Left ventricle myocardium inferior (tissue), 1 donor: ENCODE results near the gene NPHP3. TPM values are rescaled to one million over a fixed set of nuclear protein-coding genes. Genes with fewer than 3 reads are reported as not detected.

Experiments used
- DNase-seq: peaks from one replicate; pipeline ENCODE4 v3.0.0-alpha.2; 2020
- H3K27ac ChIP-seq: fragments of 200-600 bp; replicated peaks from 2 replicates; pipeline ENCODE4 v1.8.0; 2021
- H3K27me3 ChIP-seq: fragments of 200-600 bp; 2 replicates; pipeline ENCODE4 v1.8.0; 2021; ENCODE audit warnings: low read depth
- H3K36me3 ChIP-seq: fragments of 200-600 bp; 2 replicates; pipeline ENCODE4 v1.8.0; 2021
- H3K4me1 ChIP-seq: fragments of 200-600 bp; 2 replicates; pipeline ENCODE4 v1.8.0; 2021
- H3K4me3 ChIP-seq: fragments of 200-600 bp; 2 replicates; pipeline ENCODE4 v1.8.0; 2021; ENCODE audit warnings: mild to moderate bottlenecking, moderate library complexity
- H3K9me3 ChIP-seq: fragments of 200-600 bp; replicated peaks from 2 replicates; pipeline ENCODE4 v1.8.0; 2021
- intact Hi-C: fragments of 100-400 bp; cut with micrococcal nuclease; formaldehyde crosslinking; loops from one replicate; pipeline ENCODE4 v1.11.0; 2022
- total RNA-seq: library from RNA; stranded (reverse); fragmentation: NEBNext Ultra II Directional; extraction: Animal tissue kit (Norgen Biotek cat#: 25700); gene quantifications from one replicate; pipeline ENCODE4 v1.2.1, GENCODE V29; 2021
- TF ChIP-seq, protein P1 (sequence below): fragments of 200-600 bp; IDR thresholded peaks from 2 replicates; pipeline ENCODE4 v1.8.0; 2021; ENCODE audit warnings: antibody characterized with exemption, mild to moderate bottlenecking, borderline replicate concordance
- donor health status: DM: no; HTN: yes; CAD: no; lungs with severe emphysema.

The NPHP3 gene
- total RNA-seq, 1 donor from 2014 or later, result 10.1 TPM

DNA sequence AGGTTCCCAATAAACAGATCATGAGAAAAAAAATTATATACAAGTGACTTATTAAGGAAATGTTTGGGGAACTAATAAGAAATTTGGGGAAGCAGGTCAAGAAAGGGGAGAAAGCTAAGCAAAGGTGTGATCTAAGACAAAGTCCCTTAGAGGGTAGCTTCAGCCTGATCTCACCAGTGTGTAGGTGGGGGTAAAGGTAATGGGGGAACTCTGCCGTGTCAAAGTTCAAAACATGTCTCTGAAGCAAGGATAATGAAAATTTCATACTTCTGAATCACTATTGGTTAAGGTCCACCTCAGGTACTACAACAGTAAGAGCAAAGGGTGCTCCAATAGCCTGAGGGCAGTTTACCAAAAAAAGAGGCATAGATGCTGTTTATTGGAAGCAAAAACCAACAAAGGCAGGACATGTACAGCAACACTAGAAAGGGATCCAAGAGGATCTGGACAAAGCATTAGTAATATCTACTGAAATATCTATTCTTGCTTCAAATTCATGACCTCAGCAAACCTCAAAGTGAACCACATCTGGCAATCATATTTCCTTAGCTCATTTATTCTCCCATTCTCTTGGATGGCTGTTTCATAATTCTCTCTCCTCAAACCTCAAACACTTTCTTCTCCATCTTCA, 69.5 kb downstream of the NPHP3 start:
- TF ChIP-seq, protein P1, sequence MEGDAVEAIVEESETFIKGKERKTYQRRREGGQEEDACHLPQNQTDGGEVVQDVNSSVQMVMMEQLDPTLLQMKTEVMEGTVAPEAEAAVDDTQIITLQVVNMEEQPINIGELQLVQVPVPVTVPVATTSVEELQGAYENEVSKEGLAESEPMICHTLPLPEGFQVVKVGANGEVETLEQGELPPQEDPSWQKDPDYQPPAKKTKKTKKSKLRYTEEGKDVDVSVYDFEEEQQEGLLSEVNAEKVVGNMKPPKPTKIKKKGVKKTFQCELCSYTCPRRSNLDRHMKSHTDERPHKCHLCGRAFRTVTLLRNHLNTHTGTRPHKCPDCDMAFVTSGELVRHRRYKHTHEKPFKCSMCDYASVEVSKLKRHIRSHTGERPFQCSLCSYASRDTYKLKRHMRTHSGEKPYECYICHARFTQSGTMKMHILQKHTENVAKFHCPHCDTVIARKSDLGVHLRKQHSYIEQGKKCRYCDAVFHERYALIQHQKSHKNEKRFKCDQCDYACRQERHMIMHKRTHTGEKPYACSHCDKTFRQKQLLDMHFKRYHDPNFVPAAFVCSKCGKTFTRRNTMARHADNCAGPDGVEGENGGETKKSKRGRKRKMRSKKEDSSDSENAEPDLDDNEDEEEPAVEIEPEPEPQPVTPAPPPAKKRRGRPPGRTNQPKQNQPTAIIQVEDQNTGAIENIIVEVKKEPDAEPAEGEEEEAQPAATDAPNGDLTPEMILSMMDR, result no peak
- intact Hi-C loops, result no loop called here
- Histone ChIP-seq H3K27me3 (no peaks in the 10 kb centered on the region), H3K36me3 (no peaks in the 10 kb centered on the region), H3K27ac (no peak overlapping the region), H3K9me3 (no peaks in the 10 kb centered on the region), H3K4me1 (peaks cover 75% of the 10 kb centered on the region), H3K4me3 (no peak overlapping the region)
- DNase-seq, result no peak

- Histone ChIP-seq H3K36me3 (no peaks in the 10 kb centered on the region), H3K4me1 (peaks cover 50% of the 10 kb centered on the region), H3K27ac (no peak overlapping the region), H3K9me3 (no peaks in the 10 kb centered on the region), H3K27me3 (no peaks in the 10 kb centered on the region), H3K4me3 (no peak overlapping the region)
- TF ChIP-seq, protein P1, result no peak
- intact Hi-C loops, result no loop called here
- DNase-seq, result no peak
These were observed 72.1 kb downstream of the NPHP3 start for GRCh38 chr3:132650153-132650552.

GRCh38 chr3:132645058-132645457, 77.2 kb downstream of the NPHP3 start:
- no peak overlapping the region for H3K4me3 ChIP-seq
- DNase-seq, result no peak
- no peaks in the 10 kb centered on the region for H3K9me3 ChIP-seq
- H3K27me3 ChIP-seq, result no peaks in the 10 kb centered on the region
- H3K4me1 ChIP-seq, result peaks cover 13% of the 10 kb centered on the region
- H3K27ac ChIP-seq, result no peak overlapping the region
- TF ChIP-seq, protein P1, result no peak
- intact Hi-C loops, result no loop called here
- peaks cover 9% of the 10 kb centered on the region for H3K36me3 ChIP-seq

DNA sequence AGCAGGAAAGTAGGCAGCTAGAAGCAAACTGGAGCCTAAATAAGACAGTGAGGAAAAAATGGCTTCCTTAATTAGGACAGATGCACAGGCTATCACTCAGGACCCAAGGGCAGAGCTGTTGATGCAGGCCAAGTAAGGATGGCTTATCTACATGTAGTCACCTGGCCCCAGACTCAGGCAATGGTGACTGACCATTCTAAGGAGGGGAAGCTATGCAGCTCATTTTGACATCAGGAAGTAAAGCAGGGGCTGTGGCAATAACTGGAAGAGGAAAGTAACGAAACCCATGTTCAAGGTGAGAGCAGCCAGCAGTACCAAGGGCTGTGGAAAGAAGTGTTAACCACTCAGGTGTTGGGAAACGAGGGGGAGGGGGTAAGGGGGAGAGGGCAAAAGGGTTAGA, 78.8 kb downstream of the NPHP3 start:
- intact Hi-C loops, result no loop called here
- Histone ChIP-seq H3K9me3 (no peaks in the 10 kb centered on the region), H3K4me3 (no peak overlapping the region), H3K4me1 (no peaks in the 10 kb centered on the region), H3K27ac (no peak overlapping the region), H3K27me3 (no peaks in the 10 kb centered on the region), H3K36me3 (peaks cover 26% of the 10 kb centered on the region)
- TF ChIP-seq, protein P1, result no peak
- DNase-seq, result no peak

GRCh38 chr3:132642539-132642847, 79.7 kb downstream of the NPHP3 start:
- Histone ChIP-seq H3K4me1 (no peaks in the 10 kb centered on the region), H3K4me3 (no peak overlapping the region), H3K27me3 (no peaks in the 10 kb centered on the region), H3K36me3 (peaks cover 32% of the 10 kb centered on the region), H3K27ac (no peak overlapping the region), H3K9me3 (no peaks in the 10 kb centered on the region)
- no peak for DNase-seq
- TF ChIP-seq, protein P1, result no peak
- intact Hi-C loops, result no loop called here
